Duodenal mucosa (tissue), 2 donors: ENCODE data around the gene PROK1.
"Not testable (repeated sequence)": the region's sequence is repeated elsewhere in the genome, so short reads cannot be mapped to it uniquely, and the experiment has no call there.

ENCODE experiments used
- H3K27ac ChIP-seq: one replicate; pipeline ENCODE4 v1.7.0; 2013; ENCODE audit warnings: low read depth, low read length
- H3K27me3 ChIP-seq, 2 donors: one replicate each; pipeline ENCODE4 v1.7.0; 2013; ENCODE audit warnings: low read length in 2 of 2, control low read depth in 1 of 2; ENCODE audit not compliant: insufficient read depth in 2 of 2, control insufficient read depth in 1 of 2
- H3K36me3 ChIP-seq, 2 donors: one replicate each; pipeline ENCODE4 v1.7.0; 2013; ENCODE audit warnings: low read length in 2 of 2, control low read depth in 1 of 2; ENCODE audit not compliant: insufficient read depth in 2 of 2, control insufficient read depth in 1 of 2
- H3K4me1 ChIP-seq, 2 donors: one replicate each; pipeline ENCODE4 v1.7.0; 2013; ENCODE audit warnings: low read length in 2 of 2, control low read depth in 1 of 2; ENCODE audit not compliant: insufficient read depth in 2 of 2, control insufficient read depth in 1 of 2
- H3K4me3 ChIP-seq, 2 donors: one replicate each; pipeline ENCODE4 v1.7.0; 2013; ENCODE audit warnings: low read length in 2 of 2, low read depth in 1 of 2
- H3K9ac ChIP-seq, 2 donors: one replicate each; pipeline ENCODE4 v1.7.0; 2013; ENCODE audit warnings: low read length in 2 of 2, low read depth in 1 of 2
- H3K9me3 ChIP-seq, 2 donors: one replicate each; pipeline ENCODE4 v1.7.0; 2013; ENCODE audit warnings: low read length in 2 of 2, control low read depth in 1 of 2; ENCODE audit not compliant: control insufficient read depth in 1 of 2

PROK1 gene

GRCh38 chr1:110433213-110433612, 17.7 kb upstream of the PROK1 start:
- no peak overlapping the region for H3K27ac ChIP-seq
- no peak overlapping the region for H3K9ac ChIP-seq
- H3K4me3 ChIP-seq = no peak overlapping the region

DNA sequence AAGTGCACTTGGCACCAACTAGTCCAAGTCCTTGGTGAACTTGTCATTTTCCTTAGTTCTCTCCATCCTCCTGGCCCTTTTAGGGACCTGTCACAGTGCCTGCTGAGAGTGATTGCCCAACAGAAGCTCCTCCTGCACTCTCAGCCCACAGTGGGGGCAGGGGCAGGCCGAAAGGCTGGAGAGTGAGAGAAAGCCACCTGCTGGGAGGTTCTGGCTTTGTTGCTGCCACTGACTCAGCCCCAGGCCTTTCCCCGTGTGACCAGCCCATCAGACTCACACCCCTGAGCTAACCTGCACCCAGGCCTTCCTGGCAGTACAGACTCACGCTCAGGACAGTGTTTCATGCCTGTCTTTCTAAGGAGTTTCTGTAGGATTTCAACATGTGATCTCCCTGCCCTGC, 17.1 kb upstream of the PROK1 start:
- Histone ChIP-seq H3K36me3 (no peaks in the 10 kb centered on the region), H3K9me3 (no peaks in the 10 kb centered on the region), H3K9ac (no peak overlapping the region), H3K4me3 (no peak overlapping the region), H3K27me3 (peaks cover 0 to 2% of the 10 kb centered on the region in 2 donors), H3K27ac (no peak overlapping the region), H3K4me1 (no peaks in the 10 kb centered on the region)

More at GRCh38 chr1:110433213-110433612, 17.7 kb upstream of the PROK1 start:
- no peaks in the 10 kb centered on the region for H3K9me3 ChIP-seq
- peaks cover 0 to 2% of the 10 kb centered on the region in 2 donors for H3K27me3 ChIP-seq
- no peaks in the 10 kb centered on the region for H3K36me3 ChIP-seq
- no peaks in the 10 kb centered on the region for H3K4me1 ChIP-seq

- H3K36me3 ChIP-seq = no peaks in the 10 kb centered on the region
- no peak overlapping the region for H3K4me3 ChIP-seq
- H3K27me3 ChIP-seq = peaks cover 0 to 2% of the 10 kb centered on the region in 2 donors
- H3K9ac ChIP-seq = no peak overlapping the region
- H3K9me3 ChIP-seq = no peaks in the 10 kb centered on the region
- H3K4me1 ChIP-seq = no peaks in the 10 kb centered on the region
- no peak overlapping the region for H3K27ac ChIP-seq
These were observed 16.0 kb upstream of the PROK1 start for GRCh38 chr1:110434946-110435345.

- no peaks in the 10 kb centered on the region for H3K27me3 ChIP-seq
- H3K27ac ChIP-seq = no peak overlapping the region
- H3K9me3 ChIP-seq = no peaks in the 10 kb centered on the region
- no peak overlapping the region for H3K4me3 ChIP-seq
- peaks cover 0 to under 1% of the 10 kb centered on the region in 2 donors for H3K4me1 ChIP-seq
- H3K36me3 ChIP-seq = no peaks in the 10 kb centered on the region
- H3K9ac ChIP-seq = no peak overlapping the region
These were observed 14.3 kb upstream of the PROK1 start for GRCh38 chr1:110436635-110437034.

GRCh38 chr1:110437645-110438299, 13.2 kb upstream of the PROK1 start:
- not testable (repeated sequence) for H3K9ac ChIP-seq, H3K36me3 ChIP-seq, H3K27me3 ChIP-seq, H3K9me3 ChIP-seq, H3K4me1 ChIP-seq, H3K4me3 ChIP-seq, H3K27ac ChIP-seq

GRCh38 chr1:110438893-110439292, 12.1 kb upstream of the PROK1 start:
- no peaks in the 10 kb centered on the region for H3K36me3 ChIP-seq
- H3K9me3 ChIP-seq = no peaks in the 10 kb centered on the region
- no peaks in the 10 kb centered on the region for H3K27me3 ChIP-seq
- peaks cover 0 to 3% of the 10 kb centered on the region in 2 donors for H3K4me1 ChIP-seq
- H3K27ac ChIP-seq = no peak overlapping the region
- no peak overlapping the region for H3K9ac ChIP-seq
- no peak overlapping the region for H3K4me3 ChIP-seq

DNA sequence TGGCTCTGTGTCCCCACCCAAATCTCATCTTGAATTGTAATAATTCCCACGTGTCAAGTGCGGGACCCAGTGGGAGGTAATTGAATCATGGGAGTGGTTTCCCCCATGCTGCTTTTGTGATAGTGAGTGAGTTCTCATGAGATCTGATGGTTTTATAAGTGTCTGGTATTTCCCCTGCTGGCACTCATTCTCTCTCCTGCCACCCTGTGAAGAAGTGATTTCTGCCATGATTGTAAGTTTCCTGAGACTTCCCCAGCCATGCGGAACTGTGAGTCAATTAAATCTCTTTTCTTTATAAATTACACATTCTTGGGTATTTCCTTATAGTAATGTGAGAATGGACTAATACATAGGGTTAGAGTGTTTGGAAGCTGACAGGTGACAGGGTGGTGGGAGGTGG, 11.1 kb upstream of the PROK1 start:
- H3K9me3 ChIP-seq, H3K36me3 ChIP-seq, H3K4me1 ChIP-seq, H3K27me3 ChIP-seq, H3K27ac ChIP-seq, H3K9ac ChIP-seq, H3K4me3 ChIP-seq: not testable (repeated sequence)

- Histone ChIP-seq H3K9me3 (no peaks in the 10 kb centered on the region), H3K4me1 (peaks cover 0 to 3% of the 10 kb centered on the region in 2 donors), H3K4me3 (no peak overlapping the region), H3K27ac (no peak overlapping the region), H3K36me3 (no peaks in the 10 kb centered on the region), H3K9ac (no peak overlapping the region), H3K27me3 (no peaks in the 10 kb centered on the region)
These were observed 10.1 kb upstream of the PROK1 start for GRCh38 chr1:110440877-110441276.

GRCh38 chr1:110441888-110442287, 9.1 kb upstream of the PROK1 start:
- no peaks in the 10 kb centered on the region for H3K27me3 ChIP-seq
- H3K9me3 ChIP-seq = no peaks in the 10 kb centered on the region
- no peak overlapping the region for H3K4me3 ChIP-seq
- H3K4me1 ChIP-seq = peaks cover 0 to 3% of the 10 kb centered on the region in 2 donors
- no peak overlapping the region for H3K9ac ChIP-seq
- H3K36me3 ChIP-seq = no peaks in the 10 kb centered on the region
- H3K27ac ChIP-seq = no peak overlapping the region

- H3K4me1 ChIP-seq = peaks cover 0 to 3% of the 10 kb centered on the region in 2 donors
- H3K9me3 ChIP-seq = no peaks in the 10 kb centered on the region
- H3K9ac ChIP-seq = no peak overlapping the region
- H3K27ac ChIP-seq = no peak overlapping the region
- H3K4me3 ChIP-seq = no peak overlapping the region
- no peaks in the 10 kb centered on the region for H3K27me3 ChIP-seq
- H3K36me3 ChIP-seq = no peaks in the 10 kb centered on the region
These were observed 7.5 kb upstream of the PROK1 start for GRCh38 chr1:110443451-110443850.

- Histone ChIP-seq H3K4me1 (peaks cover 0 to 3% of the 10 kb centered on the region in 2 donors), H3K36me3 (no peaks in the 10 kb centered on the region), H3K27ac (no peak overlapping the region), H3K9me3 (no peaks in the 10 kb centered on the region), H3K4me3 (no peak overlapping the region), H3K9ac (no peak overlapping the region), H3K27me3 (no peaks in the 10 kb centered on the region)
These were observed 6.4 kb upstream of the PROK1 start for GRCh38 chr1:110444561-110444960.
